WI38 (cell line): Measurements from ENCODE around the gene DIO2.

Source experiments
- H3K4me3 ChIP-seq: 2 replicates; pipeline ENCODE4 v1.5.1; 2011; ENCODE audit warnings: low read depth, mild to moderate bottlenecking, control low read depth, low read length
- TF ChIP-seq, protein P1 (sequence below): IDR thresholded peaks from 2 replicates; pipeline ENCODE4 v1.5.1; 2012; ENCODE audit warnings: low read depth, mild to moderate bottlenecking, control low read depth, low read length

DIO2 gene

GRCh38 chr14:80206351-80207080 lies 4.8 kb downstream of the DIO2 start:
- H3K4me3 ChIP-seq: no peak overlapping the region
- TF ChIP-seq, protein P1, sequence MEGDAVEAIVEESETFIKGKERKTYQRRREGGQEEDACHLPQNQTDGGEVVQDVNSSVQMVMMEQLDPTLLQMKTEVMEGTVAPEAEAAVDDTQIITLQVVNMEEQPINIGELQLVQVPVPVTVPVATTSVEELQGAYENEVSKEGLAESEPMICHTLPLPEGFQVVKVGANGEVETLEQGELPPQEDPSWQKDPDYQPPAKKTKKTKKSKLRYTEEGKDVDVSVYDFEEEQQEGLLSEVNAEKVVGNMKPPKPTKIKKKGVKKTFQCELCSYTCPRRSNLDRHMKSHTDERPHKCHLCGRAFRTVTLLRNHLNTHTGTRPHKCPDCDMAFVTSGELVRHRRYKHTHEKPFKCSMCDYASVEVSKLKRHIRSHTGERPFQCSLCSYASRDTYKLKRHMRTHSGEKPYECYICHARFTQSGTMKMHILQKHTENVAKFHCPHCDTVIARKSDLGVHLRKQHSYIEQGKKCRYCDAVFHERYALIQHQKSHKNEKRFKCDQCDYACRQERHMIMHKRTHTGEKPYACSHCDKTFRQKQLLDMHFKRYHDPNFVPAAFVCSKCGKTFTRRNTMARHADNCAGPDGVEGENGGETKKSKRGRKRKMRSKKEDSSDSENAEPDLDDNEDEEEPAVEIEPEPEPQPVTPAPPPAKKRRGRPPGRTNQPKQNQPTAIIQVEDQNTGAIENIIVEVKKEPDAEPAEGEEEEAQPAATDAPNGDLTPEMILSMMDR: no peak

- H3K4me3 ChIP-seq: no peak overlapping the region
- TF ChIP-seq, protein P1: no peak
Observed at GRCh38 chr14:80202888-80203562, 8.3 kb downstream of the DIO2 start.

DNA sequence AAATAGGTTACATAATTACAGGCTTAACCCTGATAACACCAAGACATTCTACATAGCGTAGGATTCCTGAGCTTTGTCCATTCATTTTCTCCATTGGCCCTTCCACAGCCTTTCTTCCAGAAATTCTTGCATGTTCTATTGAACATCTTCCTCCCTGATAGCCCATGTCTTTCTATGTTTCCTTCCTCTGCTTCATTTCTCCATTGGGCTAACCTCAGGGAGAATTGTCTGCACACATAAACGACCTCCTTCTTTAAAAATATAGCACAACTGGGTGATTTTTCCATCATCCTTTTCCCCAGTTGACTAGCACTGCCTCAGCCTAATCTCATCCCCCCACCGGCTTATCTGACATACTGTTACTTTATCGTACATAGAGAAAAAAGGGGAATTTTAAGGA lies 11.2 kb downstream of the DIO2 start:
- TF ChIP-seq, protein P1: no peak
- H3K4me3 ChIP-seq: no peak overlapping the region

DNA sequence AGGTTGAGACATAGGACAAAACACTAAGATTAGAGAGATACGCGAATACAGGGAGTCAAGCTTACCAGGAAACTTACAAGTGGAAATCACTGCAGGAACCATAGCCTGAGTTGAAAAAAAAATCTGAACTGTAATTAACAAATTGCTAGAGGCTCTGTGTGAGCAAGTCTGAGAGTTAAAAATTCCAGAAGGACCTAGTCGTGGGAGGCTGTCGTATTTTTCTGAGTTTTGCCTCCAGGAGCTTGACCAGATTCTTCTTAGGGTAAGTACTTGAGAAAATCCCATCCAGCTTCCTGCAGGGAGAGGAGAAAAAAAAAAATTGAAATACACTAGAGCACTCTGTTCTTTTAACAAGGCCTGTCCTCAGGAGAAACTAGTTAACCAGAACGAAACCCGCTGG lies 22.7 kb downstream of the DIO2 start:
- TF ChIP-seq, protein P1: no peak
- H3K4me3 ChIP-seq: no peak overlapping the region

DNA sequence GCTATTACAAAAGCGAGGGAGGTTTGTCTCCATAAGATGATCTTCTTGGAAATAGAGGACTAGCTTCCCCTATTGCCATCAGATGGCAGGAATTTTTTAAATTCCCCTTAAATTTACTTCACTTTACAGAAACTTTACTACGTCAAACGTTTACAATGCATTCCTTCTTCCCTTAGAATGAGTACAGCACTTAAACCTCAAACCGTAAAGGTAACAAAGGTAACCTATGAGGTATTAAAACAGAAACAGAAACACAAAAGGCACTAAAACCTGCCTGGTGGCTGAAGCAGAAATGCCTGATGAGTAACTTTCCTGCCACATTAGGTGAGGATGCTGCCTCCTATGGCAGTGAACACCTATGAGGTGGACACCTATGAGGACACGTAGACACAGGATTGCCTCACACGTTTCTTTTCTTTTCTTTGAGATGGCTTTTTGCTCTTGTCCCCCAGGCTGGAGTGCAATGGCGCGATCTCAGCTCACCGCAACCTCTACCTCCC lies 25.0 kb downstream of the DIO2 start:
- no peak overlapping the region for H3K4me3 ChIP-seq

GRCh38 chr14:80176893-80177292 lies 34.4 kb downstream of the DIO2 start:
- TF ChIP-seq, protein P1: no peak
- H3K4me3 ChIP-seq: no peak overlapping the region

More for the DNA sequence above, 25.0 kb downstream of the DIO2 start:
- TF ChIP-seq, protein P1: no peak
